HepG2 (cell line): Measurements from ENCODE around the gene COX7A2L. TPM values are rescaled to one million over a fixed set of nuclear protein-coding genes. Genes with fewer than 3 reads are reported as not detected.
A peak's percentile ranks its signal among the peaks of the same experiment; 100 is the strongest.
"Not testable (repeated sequence)": the region's sequence is repeated elsewhere in the genome, so short reads cannot be mapped to it uniquely, and the experiment has no call there.

Experiments
- ADNP ChIP-seq: sonication (generic); formaldehyde crosslinking; IDR thresholded peaks from 2 replicates; pipeline ENCODE4 v1.4.0; 2020; ENCODE audit warnings: missing genetic modification reagents
- CEBPG ChIP-seq: IDR thresholded peaks from 2 replicates; pipeline ENCODE4 v1.6.1; 2016
- CREM ChIP-seq, 2 experiments: sonication (generic) in 1 of 2; formaldehyde crosslinking in 1 of 2; IDR thresholded peaks; 2 replicates each; pipeline versions ENCODE4 v1.4.0 to v1.6.1; 2016 to 2020; ENCODE audit warnings: antibody characterized with exemption in 1 of 2, mild to moderate bottlenecking in 1 of 2, missing genetic modification reagents in 1 of 2
- EHMT2 ChIP-seq: fragments of 200-600 bp; sonication (generic); IDR thresholded peaks from 2 replicates; pipeline ENCODE4 v1.7.0; 2017; ENCODE audit warnings: antibody characterized with exemption, low read depth, low read length, borderline replicate concordance
- FOXA3 ChIP-seq: IDR thresholded peaks from 2 replicates; pipeline ENCODE4 v1.6.1; 2016; ENCODE audit warnings: missing genetic modification reagents, missing compliant biosample characterization
- GFI1 ChIP-seq: sonication (generic); formaldehyde crosslinking; IDR thresholded peaks from 2 replicates; pipeline ENCODE4 v1.5.0; 2020; ENCODE audit warnings: missing genetic modification reagents, mild to moderate bottlenecking, borderline replicate concordance
- HNF4A ChIP-seq: sonication (generic); formaldehyde crosslinking; IDR thresholded peaks from 2 replicates; pipeline ENCODE4 v1.4.0; 2020; ENCODE audit warnings: missing genetic modification reagents
- HNF4G ChIP-seq, 2 experiments: sonication (generic) in 1 of 2; formaldehyde crosslinking in 1 of 2; IDR thresholded peaks; 2 replicates each; pipeline versions ENCODE4 v1.4.0 to v1.6.1; 2011 to 2020; ENCODE audit warnings: borderline replicate concordance in 2 of 2, low read depth in 2 of 2, mild to moderate bottlenecking in 2 of 2, low read length in 1 of 2, missing genetic modification reagents in 1 of 2, moderate library complexity in 1 of 2
- IRF2 ChIP-seq: IDR thresholded peaks from 2 replicates; pipeline ENCODE4 v1.6.1; 2018; ENCODE audit warnings: missing genetic modification reagents, missing compliant biosample characterization
- SMC3 ChIP-seq: IDR thresholded peaks from 2 replicates; pipeline ENCODE4 v1.6.1; 2011; ENCODE audit warnings: low read length, improper control_type of control experiment
- SOX13 ChIP-seq, 3 experiments: fragments of 450-650 bp in 1 of 3; sonication (generic) in 1 of 3; formaldehyde crosslinking in 1 of 3; IDR thresholded peaks in 2 of 3; conservative IDR thresholded peaks in 1 of 3; 2 replicates each; pipeline versions ENCODE4 v1.5.0 to v1.6.1; 2016 to 2020; ENCODE audit warnings: antibody characterized with exemption in 1 of 3, mild to moderate bottlenecking in 1 of 3, missing compliant biosample characterization in 1 of 3, missing genetic modification reagents in 1 of 3, moderate library complexity in 1 of 3
- TCF7 ChIP-seq: sonication (generic); IDR thresholded peaks from 2 replicates; pipeline ENCODE4 v1.6.1; 2016; ENCODE audit warnings: antibody characterized with exemption, low read depth
- THRA ChIP-seq: sonication (generic); formaldehyde crosslinking; IDR thresholded peaks from 2 replicates; pipeline ENCODE4 v1.4.0; 2020; ENCODE audit warnings: missing genetic modification reagents, borderline replicate concordance
- ZMYM4 ChIP-seq: sonication (generic); formaldehyde crosslinking; IDR thresholded peaks from 2 replicates; pipeline ENCODE4 v1.8.1; 2023; ENCODE audit warnings: mild to moderate bottlenecking, missing genetic modification reagents
- ZNF121 ChIP-seq: sonication (generic); formaldehyde crosslinking; IDR thresholded peaks from 2 replicates; pipeline ENCODE4 v1.5.0; 2020; ENCODE audit warnings: mild to moderate bottlenecking, missing genetic modification reagents
- ZNF331 ChIP-seq: sonication (generic); formaldehyde crosslinking; IDR thresholded peaks from 2 replicates; pipeline ENCODE4 v1.4.0; 2020; ENCODE audit warnings: missing genetic modification reagents
- ZNF614 ChIP-seq: IDR thresholded peaks from 2 replicates; pipeline ENCODE4 v1.6.1; 2018; ENCODE audit warnings: missing biosample characterization, missing genetic modification reagents, inconsistent platforms, borderline replicate concordance
- ZNF644 ChIP-seq: IDR thresholded peaks from 2 replicates; pipeline ENCODE4 v1.6.1; 2016; ENCODE audit warnings: low read depth
- ZNF788 ChIP-seq: sonication (generic); formaldehyde crosslinking; IDR thresholded peaks from 2 replicates; pipeline ENCODE4 v1.5.0; 2020; ENCODE audit warnings: mild to moderate bottlenecking, missing genetic modification reagents, borderline replicate concordance
- ZSCAN29 ChIP-seq: sonication (generic); formaldehyde crosslinking; conservative IDR thresholded peaks from 2 replicates; pipeline ENCODE4 v1.4.0; 2020; ENCODE audit warnings: mild to moderate bottlenecking, missing genetic modification reagents
- polyA plus RNA-seq, 8 experiments: library from polyadenylated mRNA; depleted of rRNA in 3 of 8; stranded (reverse) in 7 of 8; unstranded in 1 of 8; fragments of >200 nt; fragmentation: Illumina TruSeq in 4 of 8; extraction: Trizol in 4 of 8; gene quantifications; 2 replicates each; pipeline versions ENCODE4 v1.2.1 to v1.2.3, GENCODE V29; 2011 to 2016; ENCODE audit warnings: low read depth in 4 of 8, missing spikeins in 1 of 8, mixed read lengths in 1 of 8; ENCODE audit not compliant: insufficient read depth in 1 of 8
- total RNA-seq, 5 experiments: library from RNA; depleted of rRNA; stranded (reverse); fragments of >200 nt; fragmentation: Illumina TruSeq; extraction: Trizol; gene quantifications; 2 replicates each; pipeline ENCODE4 v1.2.3, GENCODE V29; 2016; ENCODE audit warnings: low read depth in 1 of 5
- TF ChIP-seq, protein P1 (sequence below): IDR thresholded peaks from 2 replicates; pipeline ENCODE4 v1.4.0; 2020; ENCODE audit warnings: mild to moderate bottlenecking, missing genetic modification reagents
- TF ChIP-seq, protein P2 (sequence below): sonication (generic); formaldehyde crosslinking; IDR thresholded peaks from 2 replicates; pipeline ENCODE4 v1.5.1; 2020; ENCODE audit warnings: mild to moderate bottlenecking, moderate library complexity, missing genetic modification reagents

Gene COX7A2L
- total and polyA plus RNA-seq, 2 of the 13 experiments (the other 11 are each of a cell fraction or from before 2014, with no cell fraction given) = 155 to 201 TPM

DNA sequence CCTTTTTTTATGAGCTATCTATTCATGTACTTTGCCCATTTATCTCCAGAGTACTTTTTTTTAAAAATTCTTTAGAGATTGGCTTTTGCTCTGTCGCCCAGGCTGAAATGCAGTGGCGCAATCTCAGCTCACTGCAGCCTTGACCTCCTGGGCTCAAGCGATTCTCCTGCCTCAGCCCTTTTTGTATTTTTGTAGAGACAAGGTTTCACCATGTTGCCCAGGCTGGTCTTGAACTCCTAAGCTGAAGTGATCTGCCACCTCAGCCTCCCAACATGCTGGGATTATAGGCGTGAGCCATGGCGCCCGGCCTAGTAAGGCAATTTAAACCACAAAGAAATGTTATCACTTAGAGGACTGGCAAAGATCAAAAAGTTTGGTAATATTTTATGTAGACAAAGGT is 14.2 kb downstream of the COX7A2L start (continued):
- peak; percentile 35; the same call in 1 of the 2 replicates for TF ChIP-seq ZNF788 (CRISPR knock-in tag)
- TF ChIP-seq CREM (IDR thresholded peaks at IDR 0.05) = 0 out of 2 replicates have a peak, but pooled peaks have one; percentile 11
- not testable (repeated sequence) for TF ChIP-seq CREM (CRISPR knock-in tag; IDR thresholded peaks at IDR 0.05); SOX13 (IDR thresholded peaks at IDR 0.05)
- TF ChIP-seq TCF7 = 0 out of 2 replicates have a peak, but pooled peaks have one; percentile 11
- peak; percentile 95 for TF ChIP-seq CEBPG
- TF ChIP-seq, protein P1, sequence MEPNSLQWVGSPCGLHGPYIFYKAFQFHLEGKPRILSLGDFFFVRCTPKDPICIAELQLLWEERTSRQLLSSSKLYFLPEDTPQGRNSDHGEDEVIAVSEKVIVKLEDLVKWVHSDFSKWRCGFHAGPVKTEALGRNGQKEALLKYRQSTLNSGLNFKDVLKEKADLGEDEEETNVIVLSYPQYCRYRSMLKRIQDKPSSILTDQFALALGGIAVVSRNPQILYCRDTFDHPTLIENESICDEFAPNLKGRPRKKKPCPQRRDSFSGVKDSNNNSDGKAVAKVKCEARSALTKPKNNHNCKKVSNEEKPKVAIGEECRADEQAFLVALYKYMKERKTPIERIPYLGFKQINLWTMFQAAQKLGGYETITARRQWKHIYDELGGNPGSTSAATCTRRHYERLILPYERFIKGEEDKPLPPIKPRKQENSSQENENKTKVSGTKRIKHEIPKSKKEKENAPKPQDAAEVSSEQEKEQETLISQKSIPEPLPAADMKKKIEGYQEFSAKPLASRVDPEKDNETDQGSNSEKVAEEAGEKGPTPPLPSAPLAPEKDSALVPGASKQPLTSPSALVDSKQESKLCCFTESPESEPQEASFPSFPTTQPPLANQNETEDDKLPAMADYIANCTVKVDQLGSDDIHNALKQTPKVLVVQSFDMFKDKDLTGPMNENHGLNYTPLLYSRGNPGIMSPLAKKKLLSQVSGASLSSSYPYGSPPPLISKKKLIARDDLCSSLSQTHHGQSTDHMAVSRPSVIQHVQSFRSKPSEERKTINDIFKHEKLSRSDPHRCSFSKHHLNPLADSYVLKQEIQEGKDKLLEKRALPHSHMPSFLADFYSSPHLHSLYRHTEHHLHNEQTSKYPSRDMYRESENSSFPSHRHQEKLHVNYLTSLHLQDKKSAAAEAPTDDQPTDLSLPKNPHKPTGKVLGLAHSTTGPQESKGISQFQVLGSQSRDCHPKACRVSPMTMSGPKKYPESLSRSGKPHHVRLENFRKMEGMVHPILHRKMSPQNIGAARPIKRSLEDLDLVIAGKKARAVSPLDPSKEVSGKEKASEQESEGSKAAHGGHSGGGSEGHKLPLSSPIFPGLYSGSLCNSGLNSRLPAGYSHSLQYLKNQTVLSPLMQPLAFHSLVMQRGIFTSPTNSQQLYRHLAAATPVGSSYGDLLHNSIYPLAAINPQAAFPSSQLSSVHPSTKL = peak; percentile 82
- peak; percentile 55 for TF ChIP-seq ZNF121 (CRISPR knock-in tag)
- peak; percentile 46; the same call in 1 of the 2 replicates for TF ChIP-seq EHMT2
- TF ChIP-seq, protein P2, sequence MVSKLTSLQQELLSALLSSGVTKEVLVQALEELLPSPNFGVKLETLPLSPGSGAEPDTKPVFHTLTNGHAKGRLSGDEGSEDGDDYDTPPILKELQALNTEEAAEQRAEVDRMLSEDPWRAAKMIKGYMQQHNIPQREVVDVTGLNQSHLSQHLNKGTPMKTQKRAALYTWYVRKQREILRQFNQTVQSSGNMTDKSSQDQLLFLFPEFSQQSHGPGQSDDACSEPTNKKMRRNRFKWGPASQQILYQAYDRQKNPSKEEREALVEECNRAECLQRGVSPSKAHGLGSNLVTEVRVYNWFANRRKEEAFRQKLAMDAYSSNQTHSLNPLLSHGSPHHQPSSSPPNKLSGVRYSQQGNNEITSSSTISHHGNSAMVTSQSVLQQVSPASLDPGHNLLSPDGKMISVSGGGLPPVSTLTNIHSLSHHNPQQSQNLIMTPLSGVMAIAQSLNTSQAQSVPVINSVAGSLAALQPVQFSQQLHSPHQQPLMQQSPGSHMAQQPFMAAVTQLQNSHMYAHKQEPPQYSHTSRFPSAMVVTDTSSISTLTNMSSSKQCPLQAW = 0 out of 2 replicates have a peak, but pooled peaks have one; percentile 43
- peak; percentile 57 for TF ChIP-seq ZMYM4 (CRISPR knock-in tag)
- peak; percentile 66; the same call in 1 of the 2 replicates for TF ChIP-seq THRA (CRISPR knock-in tag)
- TF ChIP-seq SOX13 (CRISPR knock-in tag; conservative IDR thresholded peaks at IDR 0.05 in 1 of 2, IDR thresholded peaks at IDR 0.05 in 1 of 2) = peak in 1 of 2 experiments; percentile 59; a peak in 2 of 4 replicates
- peak; percentile 33; the same call in 1 of the 2 replicates for TF ChIP-seq HNF4G (IDR thresholded peaks at IDR 0.05; ENCODE audit: borderline replicate concordance, low read depth, low read length)
- peak; percentile 64; the same call in 1 of the 2 replicates for TF ChIP-seq HNF4G (CRISPR knock-in tag; IDR thresholded peaks at IDR 0.05; ENCODE audit: borderline replicate concordance, low read depth)
- TF ChIP-seq ZSCAN29 (CRISPR knock-in tag) = 0 out of 2 replicates have a peak, but pooled peaks have one; percentile 47
- peak; percentile 37; the same call in 1 of the 2 replicates for TF ChIP-seq FOXA3 (CRISPR knock-in tag)
- 0 out of 2 replicates have a peak, but pooled peaks have one; percentile 5 for TF ChIP-seq SMC3
- peak; percentile 62 for TF ChIP-seq ZNF644
- TF ChIP-seq ZNF614 = peak; percentile 24; the same call in 1 of the 2 replicates
- peak; percentile 85 for TF ChIP-seq GFI1 (CRISPR knock-in tag)
- peak; percentile 36; the same call in 1 of the 2 replicates for TF ChIP-seq IRF2
- TF ChIP-seq HNF4A = peak; percentile 85
- peak; percentile 35; the same call in 1 of the 2 replicates for TF ChIP-seq ZNF331 (CRISPR knock-in tag)
- peak; percentile 28; the same call in 1 of the 2 replicates for TF ChIP-seq ADNP (CRISPR knock-in tag)
